A549 (cell line): Measurements from ENCODE around the gene TGOLN2. TPM values are rescaled to one million over a fixed set of nuclear protein-coding genes. Genes with fewer than 3 reads are reported as not detected.
A peak's percentile ranks its signal among the peaks of the same experiment; 100 is the strongest.

Source experiments
- BHLHE40 ChIP-seq: IDR thresholded peaks from 2 replicates; pipeline ENCODE4 v1.6.1; 2012; ENCODE audit warnings: low read depth, low read length, inconsistent platforms
- CBX2 ChIP-seq: fragments of 200-600 bp; sonication (generic); IDR thresholded peaks from 2 replicates; pipeline ENCODE4 v1.6.1; 2016; ENCODE audit warnings: low read depth, mild to moderate bottlenecking, borderline replicate concordance
- CEBPB ChIP-seq, 2 experiments: fragments of >200 bp in 1 of 2; sonication (Bioruptor Twin) in 1 of 2; formaldehyde crosslinking in 1 of 2; IDR thresholded peaks; 2 replicates each; pipeline ENCODE4 v1.6.1; 2012 to 2016
- CHD4 ChIP-seq: fragments of 200-600 bp; sonication (generic); IDR thresholded peaks from 2 replicates; pipeline ENCODE4 v1.6.1; 2016; ENCODE audit warnings: antibody characterized with exemption, mild to moderate bottlenecking, borderline replicate concordance
- EHF ChIP-seq: fragments of 250-450 bp; sonication (Bioruptor Pico); IDR thresholded peaks from 2 replicates; pipeline ENCODE4 v1.5.0; 2020; ENCODE audit warnings: mild to moderate bottlenecking
- EHMT2 ChIP-seq: fragments of 200-600 bp; sonication (generic); IDR thresholded peaks from 2 replicates; pipeline ENCODE4 v1.6.1; 2016; ENCODE audit warnings: antibody characterized with exemption, low read depth, mild to moderate bottlenecking, moderate library complexity
- EP300 ChIP-seq, 2 experiments: fragments of >200 bp; sonication (Bioruptor Twin); formaldehyde crosslinking; IDR thresholded peaks; 2 replicates in 1 of 2; 3 replicates in 1 of 2; pipeline ENCODE4 v1.6.1; 2016 to 2017
- FOSL2 ChIP-seq, 2 experiments: fragments of 450-650 bp in 1 of 2; fragments of >200 bp in 1 of 2; sonication (Bioruptor Twin) in 1 of 2; formaldehyde crosslinking; IDR thresholded peaks; 2 replicates each; pipeline versions ENCODE4 v1.5.0 to v1.6.1; 2016 to 2020; ENCODE audit warnings: mild to moderate bottlenecking in 1 of 2, moderate library complexity in 1 of 2
- HDAC2 ChIP-seq: fragments of 200-600 bp; sonication (generic); IDR thresholded peaks from 2 replicates; pipeline ENCODE4 v1.6.1; 2016
- HOXA7 ChIP-seq: fragments of 250-450 bp; sonication (Bioruptor Pico); IDR thresholded peaks from 2 replicates; pipeline ENCODE4 v1.5.0; 2020; ENCODE audit warnings: mild to moderate bottlenecking, moderate library complexity
- JUNB ChIP-seq: fragments of >200 bp; sonication (Bioruptor Twin); formaldehyde crosslinking; IDR thresholded peaks from 2 replicates; pipeline ENCODE4 v1.6.1; 2016
- KDM1A ChIP-seq: fragments of 200-600 bp; sonication (generic); IDR thresholded peaks from 2 replicates; pipeline ENCODE4 v1.6.1; 2016; ENCODE audit warnings: low read depth, mild to moderate bottlenecking
- MAFK ChIP-seq: fragments of 450-650 bp; IDR thresholded peaks from 2 replicates; pipeline ENCODE4 v1.6.1; 2014; ENCODE audit not compliant: partially characterized antibody
- MAZ ChIP-seq: fragments of 150-350 bp; IDR thresholded peaks from 2 replicates; pipeline ENCODE4 v1.6.1; 2014; ENCODE audit warnings: antibody characterized with exemption, low read depth, low read length, borderline replicate concordance
- NPAS2 ChIP-seq: fragments of 250-450 bp; sonication (Bioruptor Pico); IDR thresholded peaks from 2 replicates; pipeline ENCODE4 v1.8.0; 2022; ENCODE audit warnings: mild to moderate bottlenecking, moderate library complexity, borderline replicate concordance
- POLR2A ChIP-seq: IDR thresholded peaks from 2 replicates; pipeline ENCODE4 v1.6.1; 2012; ENCODE audit warnings: mild to moderate bottlenecking, low read length
- RAD21 ChIP-seq, 2 experiments: fragments of >200 bp in 1 of 2; sonication (Bioruptor Twin) in 1 of 2; formaldehyde crosslinking in 1 of 2; IDR thresholded peaks in 1 of 2; conservative IDR thresholded peaks in 1 of 2; 2 replicates in 1 of 2; 3 replicates in 1 of 2; pipeline ENCODE4 v1.6.1; 2012 to 2018; ENCODE audit warnings: inconsistent platforms in 1 of 2
- RCOR1 ChIP-seq: fragments of 150-350 bp; IDR thresholded peaks from 2 replicates; pipeline ENCODE4 v1.6.1; 2014; ENCODE audit warnings: antibody characterized with exemption, low read length, low read depth
- SMC3 ChIP-seq: fragments of >200 bp; sonication (Bioruptor Twin); formaldehyde crosslinking; IDR thresholded peaks from 3 replicates; pipeline ENCODE4 v1.6.1; 2018; ENCODE audit warnings: inconsistent platforms
- SREBF2 ChIP-seq: fragments of 450-650 bp; IDR thresholded peaks from 2 replicates; pipeline ENCODE4 v1.6.1; 2014; ENCODE audit warnings: mild to moderate bottlenecking, moderate library complexity
- ZSCAN20 ChIP-seq: fragments of 250-450 bp; sonication (Bioruptor Pico); IDR thresholded peaks from 2 replicates; pipeline ENCODE4 v1.8.0; 2022; ENCODE audit warnings: mild to moderate bottlenecking, moderate library complexity
- polyA plus RNA-seq, 4 experiments: library from polyadenylated mRNA; depleted of rRNA in 3 of 4; stranded (reverse); fragments of >200 nt; fragmentation: RNase III in 1 of 4; extraction: RNeasy Plus Mini Kit Qiagen cat#74134 plus additional on column Dnase treatment in 1 of 4; gene quantifications; 2 replicates in 3 of 4; 3 replicates in 1 of 4; pipeline ENCODE4 v1.2.3, GENCODE V29; 2011 to 2017
- TF ChIP-seq, protein P1 (sequence below): fragments of >200 bp; sonication (Bioruptor Twin); formaldehyde crosslinking; IDR thresholded peaks from 3 replicates; pipeline ENCODE4 v1.5.1; 2016
- TF ChIP-seq, protein P2 (sequence below): fragments of 450-650 bp; IDR thresholded peaks from 2 replicates; pipeline ENCODE4 v1.6.1; 2014; ENCODE audit warnings: antibody characterized with exemption
- TF ChIP-seq, protein P3 (sequence below): IDR thresholded peaks from 2 replicates; pipeline ENCODE4 v1.6.1; 2012; ENCODE audit warnings: low read depth, borderline replicate concordance
- TF ChIP-seq, protein P4 (sequence below): fragments of 250-450 bp; sonication (Bioruptor Pico); IDR thresholded peaks from 2 replicates; pipeline ENCODE4 v1.5.0; 2021; ENCODE audit warnings: mild to moderate bottlenecking, moderate library complexity, borderline replicate concordance

The TGOLN2 gene
- polyA plus RNA-seq, 2 of the 4 experiments (the other 2 are of a cell fraction) = 97.1 to 177 TPM

DNA sequence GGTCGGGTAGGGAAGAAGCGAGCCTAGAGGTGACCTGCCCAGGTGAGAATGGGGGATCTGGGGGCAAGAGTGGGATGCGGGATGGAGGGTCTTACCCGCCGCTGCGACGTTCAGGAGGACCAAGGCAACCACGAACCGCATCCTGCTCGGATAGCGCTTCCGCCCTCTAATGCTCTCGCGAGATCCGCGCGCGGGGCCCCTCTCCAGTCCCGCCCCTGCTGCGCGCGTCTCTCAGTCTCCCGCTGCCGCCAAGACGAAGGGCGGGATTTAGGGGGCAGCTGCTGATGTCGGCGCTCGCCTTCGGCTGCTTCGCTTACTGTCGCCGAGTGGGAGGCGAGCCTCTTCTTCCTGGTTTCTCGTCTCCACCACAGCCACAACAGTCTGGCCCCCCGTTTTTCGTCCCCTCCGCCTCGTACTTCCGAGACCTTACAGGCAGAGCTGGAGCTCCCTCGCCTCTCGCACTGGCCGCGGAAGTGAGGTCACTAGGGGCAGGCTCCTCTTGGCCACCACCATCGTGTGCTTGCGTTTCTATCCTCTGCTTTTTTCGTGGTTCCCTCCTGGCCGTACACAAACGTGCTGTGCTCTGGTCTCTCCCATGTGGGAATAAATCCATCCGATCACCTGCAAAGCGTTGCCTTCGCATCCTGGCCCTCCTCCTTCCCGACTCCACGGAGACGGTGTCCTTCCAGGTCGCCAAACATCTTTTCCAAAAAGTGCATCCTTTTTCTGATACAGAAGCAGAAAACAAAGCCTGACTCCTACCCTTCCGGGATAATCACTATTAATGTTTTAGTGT lies at the start of gene TGOLN2 (continued):
- TF ChIP-seq CEBPB (IDR thresholded peaks at IDR 0.05) (no peak), MAZ (no peak), EHF (no peak), RAD21 (conservative IDR thresholded peaks at IDR 0.05 in 1 of 2, IDR thresholded peaks at IDR 0.05 in 1 of 2) (no peak), FOSL2 (IDR thresholded peaks at IDR 0.05) (no peak), FOSL2 (CRISPR knock-in tag; IDR thresholded peaks at IDR 0.05) (no peak), BHLHE40 (no peak), RCOR1 (no peak), KDM1A (no peak), HDAC2 (no peak), SMC3 (0 out of 3 replicates have a peak, but pooled peaks have one; percentile 4), NPAS2 (CRISPR knock-in tag) (no peak), JUNB (no peak), MAFK (peak; percentile 16), CHD4 (no peak), HOXA7 (CRISPR knock-in tag) (no peak), EHMT2 (no peak), CBX2 (no peak), POLR2A (peak; percentile 95), SREBF2 (no peak), EP300 (IDR thresholded peaks at IDR 0.05) (no peak), ZSCAN20 (CRISPR knock-in tag) (no peak)
- TF ChIP-seq, protein P1, sequence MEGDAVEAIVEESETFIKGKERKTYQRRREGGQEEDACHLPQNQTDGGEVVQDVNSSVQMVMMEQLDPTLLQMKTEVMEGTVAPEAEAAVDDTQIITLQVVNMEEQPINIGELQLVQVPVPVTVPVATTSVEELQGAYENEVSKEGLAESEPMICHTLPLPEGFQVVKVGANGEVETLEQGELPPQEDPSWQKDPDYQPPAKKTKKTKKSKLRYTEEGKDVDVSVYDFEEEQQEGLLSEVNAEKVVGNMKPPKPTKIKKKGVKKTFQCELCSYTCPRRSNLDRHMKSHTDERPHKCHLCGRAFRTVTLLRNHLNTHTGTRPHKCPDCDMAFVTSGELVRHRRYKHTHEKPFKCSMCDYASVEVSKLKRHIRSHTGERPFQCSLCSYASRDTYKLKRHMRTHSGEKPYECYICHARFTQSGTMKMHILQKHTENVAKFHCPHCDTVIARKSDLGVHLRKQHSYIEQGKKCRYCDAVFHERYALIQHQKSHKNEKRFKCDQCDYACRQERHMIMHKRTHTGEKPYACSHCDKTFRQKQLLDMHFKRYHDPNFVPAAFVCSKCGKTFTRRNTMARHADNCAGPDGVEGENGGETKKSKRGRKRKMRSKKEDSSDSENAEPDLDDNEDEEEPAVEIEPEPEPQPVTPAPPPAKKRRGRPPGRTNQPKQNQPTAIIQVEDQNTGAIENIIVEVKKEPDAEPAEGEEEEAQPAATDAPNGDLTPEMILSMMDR = no peak
- TF ChIP-seq, protein P2, sequence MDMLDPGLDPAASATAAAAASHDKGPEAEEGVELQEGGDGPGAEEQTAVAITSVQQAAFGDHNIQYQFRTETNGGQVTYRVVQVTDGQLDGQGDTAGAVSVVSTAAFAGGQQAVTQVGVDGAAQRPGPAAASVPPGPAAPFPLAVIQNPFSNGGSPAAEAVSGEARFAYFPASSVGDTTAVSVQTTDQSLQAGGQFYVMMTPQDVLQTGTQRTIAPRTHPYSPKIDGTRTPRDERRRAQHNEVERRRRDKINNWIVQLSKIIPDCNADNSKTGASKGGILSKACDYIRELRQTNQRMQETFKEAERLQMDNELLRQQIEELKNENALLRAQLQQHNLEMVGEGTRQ = 0 out of 2 replicates have a peak, but pooled peaks have one; percentile 14
- TF ChIP-seq, protein P3, sequence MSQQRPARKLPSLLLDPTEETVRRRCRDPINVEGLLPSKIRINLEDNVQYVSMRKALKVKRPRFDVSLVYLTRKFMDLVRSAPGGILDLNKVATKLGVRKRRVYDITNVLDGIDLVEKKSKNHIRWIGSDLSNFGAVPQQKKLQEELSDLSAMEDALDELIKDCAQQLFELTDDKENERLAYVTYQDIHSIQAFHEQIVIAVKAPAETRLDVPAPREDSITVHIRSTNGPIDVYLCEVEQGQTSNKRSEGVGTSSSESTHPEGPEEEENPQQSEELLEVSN = peak; percentile 90; the same call in 1 of the 2 replicates
- TF ChIP-seq, protein P4, sequence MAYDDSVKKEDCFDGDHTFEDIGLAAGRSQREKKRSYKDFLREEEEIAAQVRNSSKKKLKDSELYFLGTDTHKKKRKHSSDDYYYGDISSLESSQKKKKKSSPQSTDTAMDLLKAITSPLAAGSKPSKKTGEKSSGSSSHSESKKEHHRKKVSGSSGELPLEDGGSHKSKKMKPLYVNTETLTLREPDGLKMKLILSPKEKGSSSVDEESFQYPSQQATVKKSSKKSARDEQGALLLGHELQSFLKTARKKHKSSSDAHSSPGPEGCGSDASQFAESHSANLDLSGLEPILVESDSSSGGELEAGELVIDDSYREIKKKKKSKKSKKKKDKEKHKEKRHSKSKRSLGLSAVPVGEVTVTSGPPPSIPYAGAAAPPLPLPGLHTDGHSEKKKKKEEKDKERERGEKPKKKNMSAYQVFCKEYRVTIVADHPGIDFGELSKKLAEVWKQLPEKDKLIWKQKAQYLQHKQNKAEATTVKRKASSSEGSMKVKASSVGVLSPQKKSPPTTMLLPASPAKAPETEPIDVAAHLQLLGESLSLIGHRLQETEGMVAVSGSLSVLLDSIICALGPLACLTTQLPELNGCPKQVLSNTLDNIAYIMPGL (CRISPR knock-in tag) = no peak
- TF ChIP-seq, all 56 proteins: peak for 18
